ENCODE data around the gene AMZ1. TPM values are rescaled to one million over a fixed set of nuclear protein-coding genes. Genes with fewer than 3 reads are reported as not detected.
A peak's percentile ranks its signal among the peaks of the same experiment; 100 is the strongest.

Gene AMZ1
- total and polyA plus RNA-seq, 10 of the 15 experiments (the other 5 are each of a cell fraction or from before 2014, with no cell fraction given) = 0.02 to 2.0 (median 0.69) TPM

DNA sequence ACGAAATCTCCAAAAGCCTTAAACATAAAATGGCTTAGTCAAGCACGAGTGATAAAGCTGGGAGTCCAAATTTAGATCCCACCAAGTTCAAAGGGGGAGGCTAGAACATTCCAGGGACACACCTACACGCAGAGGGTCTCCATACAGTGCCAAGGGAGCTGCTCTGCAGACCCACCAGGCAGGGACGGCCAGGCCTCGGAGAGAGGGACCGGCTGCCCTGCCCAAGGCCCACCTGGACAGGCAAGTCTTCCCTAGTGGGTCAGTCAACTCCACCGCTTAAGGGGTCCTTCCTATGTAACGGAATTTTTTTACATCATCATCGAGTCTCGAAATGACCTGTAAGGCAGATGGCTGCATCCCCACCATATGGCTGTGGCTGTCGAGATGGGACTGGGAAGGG lies 28.5 kb downstream of the AMZ1 start:
- ChIA-PET CTCF (interaction anchor here (1.0 to 2.2 kb wide), 3 partner anchors 39 to 45 kb away, joined by 3 to 10 read pairs (median 4); no protein-coding TSS in a partner anchor), SMC1A (ENCODE audit: uncharacterized antibody, unreplicated experiment) (interaction anchor here (0.9 to 11.6 kb wide), 6 partner anchors 9 to 49 kb away, joined by 3 to 113 read pairs (median 3); no protein-coding TSS in a partner anchor), POLR2A (interaction anchor here (0.7 to 1.3 kb wide), 4 partner anchors 18 to 69 kb away, joined by 3 to 5 read pairs (median 3); no protein-coding TSS in a partner anchor), RAD21 (ENCODE audit: unreplicated experiment) (interaction anchor here (1.1 to 1.5 kb wide), 3 partner anchors 44 to 103 kb away, joined by 4 to 5 read pairs (median 5); no protein-coding TSS in a partner anchor)
- H3K4me1 ChIP-seq (ENCODE audit: control insufficient read depth, insufficient read depth, low read length) = peaks cover 34% of the 10 kb centered on the region
- H3K79me2 ChIP-seq (ENCODE audit: control insufficient read depth, insufficient read depth, low read length) = no peaks in the 10 kb centered on the region
- H3K27ac ChIP-seq (ENCODE audit: control insufficient read depth, insufficient read depth) = peak overlapping the region; percentile 43; the same call in 1 of the 2 replicates
- no peak overlapping the region for H2AFZ ChIP-seq (ENCODE audit: control insufficient read depth, low read depth, low read length)
- ATAC-seq = no peak
- BruUV-seq (replicated peaks) = no TSS peak
- intact Hi-C loops (cut with micrococcal nuclease; ENCODE audit: unreplicated experiment) (no loop called here), in situ Hi-C loops (cut with MboI) (no loop called here)
- H3K36me3 ChIP-seq (ENCODE audit: control insufficient read depth in 2 of 2, insufficient read depth in 2 of 2, low read length in 1 of 2) = peaks cover 0 to 2% of the 10 kb centered on the region in 2 experiments; a peak in 1 of 4 replicates
- no peaks in the 10 kb centered on the region for H4K20me1 ChIP-seq (ENCODE audit: control insufficient read depth, insufficient read depth)
- H3K4me2 ChIP-seq (ENCODE audit: control insufficient read depth, insufficient read depth) = peak overlapping the region; percentile 60; the same call in 1 of the 2 replicates
- no peaks in the 10 kb centered on the region for H3K27me3 ChIP-seq (replicated peaks in 1 of 2; ENCODE audit: control insufficient read depth in 2 of 2, insufficient read depth in 2 of 2, low read length in 1 of 2)
- peak overlapping the region; percentile 23; the same call in 1 of the 2 replicates for H3K9ac ChIP-seq (ENCODE audit: control insufficient read depth, insufficient read depth, low read length)
- 99% methylated on average over 11 of the region's 11 CpGs for WGBS (ENCODE audit: insufficient coverage, insufficient replicate concordance, low lambda C conversion rate, missing lambda C conversion rate)
- no peak for FAIRE-seq
- DNase-seq (ENCODE audit: low read depth, low spot score) = no peak
- no peaks in the 10 kb centered on the region; the same call in 2 of the 3 replicates for H3K9me3 ChIP-seq (replicated peaks; ENCODE audit: control insufficient read depth, insufficient read depth, low read length)
- no peak overlapping the region for H3K4me3 ChIP-seq
- TF ChIP-seq ZSCAN29 (IDR thresholded peaks at IDR 0.05) (no peak), FOXM1 (IDR thresholded peaks at IDR 0.05; ENCODE audit: low read depth, low read length) (no peak), NBN (IDR thresholded peaks at IDR 0.05) (no peak), RFX5 (IDR thresholded peaks at IDR 0.05; ENCODE audit: low read depth, low read length) (no peak), HDGF (IDR thresholded peaks at IDR 0.05) (no peak), TARDBP (IDR thresholded peaks at IDR 0.05; ENCODE audit: borderline replicate concordance) (no peak), CREB1 (IDR thresholded peaks at IDR 0.05; ENCODE audit: low read depth) (no peak), POU2F2 (IDR thresholded peaks at IDR 0.05; ENCODE audit: borderline replicate concordance, low read depth, low read length) (no peak), CHD4 (IDR thresholded peaks at IDR 0.05) (no peak), STAT3 (IDR thresholded peaks at IDR 0.05; ENCODE audit: low read depth, low read length) (no peak)
- TF ChIP-seq, protein P1, sequence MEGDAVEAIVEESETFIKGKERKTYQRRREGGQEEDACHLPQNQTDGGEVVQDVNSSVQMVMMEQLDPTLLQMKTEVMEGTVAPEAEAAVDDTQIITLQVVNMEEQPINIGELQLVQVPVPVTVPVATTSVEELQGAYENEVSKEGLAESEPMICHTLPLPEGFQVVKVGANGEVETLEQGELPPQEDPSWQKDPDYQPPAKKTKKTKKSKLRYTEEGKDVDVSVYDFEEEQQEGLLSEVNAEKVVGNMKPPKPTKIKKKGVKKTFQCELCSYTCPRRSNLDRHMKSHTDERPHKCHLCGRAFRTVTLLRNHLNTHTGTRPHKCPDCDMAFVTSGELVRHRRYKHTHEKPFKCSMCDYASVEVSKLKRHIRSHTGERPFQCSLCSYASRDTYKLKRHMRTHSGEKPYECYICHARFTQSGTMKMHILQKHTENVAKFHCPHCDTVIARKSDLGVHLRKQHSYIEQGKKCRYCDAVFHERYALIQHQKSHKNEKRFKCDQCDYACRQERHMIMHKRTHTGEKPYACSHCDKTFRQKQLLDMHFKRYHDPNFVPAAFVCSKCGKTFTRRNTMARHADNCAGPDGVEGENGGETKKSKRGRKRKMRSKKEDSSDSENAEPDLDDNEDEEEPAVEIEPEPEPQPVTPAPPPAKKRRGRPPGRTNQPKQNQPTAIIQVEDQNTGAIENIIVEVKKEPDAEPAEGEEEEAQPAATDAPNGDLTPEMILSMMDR (IDR thresholded peaks at IDR 0.05 in 2 of 3, conservative IDR thresholded peaks at IDR 0.05 in 1 of 3; ENCODE audit: control insufficient read depth in 2 of 3, extremely low read depth in 1 of 3, insufficient read depth in 1 of 3, low read depth in 3 of 3, low read length in 3 of 3) = no peak
- TF ChIP-seq, protein P2, sequence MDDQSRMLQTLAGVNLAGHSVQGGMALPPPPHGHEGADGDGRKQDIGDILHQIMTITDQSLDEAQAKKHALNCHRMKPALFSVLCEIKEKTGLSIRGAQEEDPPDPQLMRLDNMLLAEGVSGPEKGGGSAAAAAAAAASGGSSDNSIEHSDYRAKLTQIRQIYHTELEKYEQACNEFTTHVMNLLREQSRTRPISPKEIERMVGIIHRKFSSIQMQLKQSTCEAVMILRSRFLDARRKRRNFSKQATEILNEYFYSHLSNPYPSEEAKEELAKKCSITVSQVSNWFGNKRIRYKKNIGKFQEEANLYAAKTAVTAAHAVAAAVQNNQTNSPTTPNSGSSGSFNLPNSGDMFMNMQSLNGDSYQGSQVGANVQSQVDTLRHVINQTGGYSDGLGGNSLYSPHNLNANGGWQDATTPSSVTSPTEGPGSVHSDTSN (IDR thresholded peaks at IDR 0.05; ENCODE audit: insufficient replicate concordance, low read depth, low read length) = no peak
- TF ChIP-seq, protein P3, sequence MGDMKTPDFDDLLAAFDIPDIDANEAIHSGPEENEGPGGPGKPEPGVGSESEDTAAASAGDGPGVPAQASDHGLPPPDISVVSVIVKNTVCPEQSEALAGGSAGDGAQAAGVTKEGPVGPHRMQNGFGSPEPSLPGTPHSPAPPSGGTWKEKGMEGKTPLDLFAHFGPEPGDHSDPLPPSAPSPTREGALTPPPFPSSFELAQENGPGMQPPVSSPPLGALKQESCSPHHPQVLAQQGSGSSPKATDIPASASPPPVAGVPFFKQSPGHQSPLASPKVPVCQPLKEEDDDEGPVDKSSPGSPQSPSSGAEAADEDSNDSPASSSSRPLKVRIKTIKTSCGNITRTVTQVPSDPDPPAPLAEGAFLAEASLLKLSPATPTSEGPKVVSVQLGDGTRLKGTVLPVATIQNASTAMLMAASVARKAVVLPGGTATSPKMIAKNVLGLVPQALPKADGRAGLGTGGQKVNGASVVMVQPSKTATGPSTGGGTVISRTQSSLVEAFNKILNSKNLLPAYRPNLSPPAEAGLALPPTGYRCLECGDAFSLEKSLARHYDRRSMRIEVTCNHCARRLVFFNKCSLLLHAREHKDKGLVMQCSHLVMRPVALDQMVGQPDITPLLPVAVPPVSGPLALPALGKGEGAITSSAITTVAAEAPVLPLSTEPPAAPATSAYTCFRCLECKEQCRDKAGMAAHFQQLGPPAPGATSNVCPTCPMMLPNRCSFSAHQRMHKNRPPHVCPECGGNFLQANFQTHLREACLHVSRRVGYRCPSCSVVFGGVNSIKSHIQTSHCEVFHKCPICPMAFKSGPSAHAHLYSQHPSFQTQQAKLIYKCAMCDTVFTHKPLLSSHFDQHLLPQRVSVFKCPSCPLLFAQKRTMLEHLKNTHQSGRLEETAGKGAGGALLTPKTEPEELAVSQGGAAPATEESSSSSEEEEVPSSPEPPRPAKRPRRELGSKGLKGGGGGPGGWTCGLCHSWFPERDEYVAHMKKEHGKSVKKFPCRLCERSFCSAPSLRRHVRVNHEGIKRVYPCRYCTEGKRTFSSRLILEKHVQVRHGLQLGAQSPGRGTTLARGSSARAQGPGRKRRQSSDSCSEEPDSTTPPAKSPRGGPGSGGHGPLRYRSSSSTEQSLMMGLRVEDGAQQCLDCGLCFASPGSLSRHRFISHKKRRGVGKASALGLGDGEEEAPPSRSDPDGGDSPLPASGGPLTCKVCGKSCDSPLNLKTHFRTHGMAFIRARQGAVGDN (IDR thresholded peaks at IDR 0.05) = no peak
- TF ChIP-seq, protein P4, sequence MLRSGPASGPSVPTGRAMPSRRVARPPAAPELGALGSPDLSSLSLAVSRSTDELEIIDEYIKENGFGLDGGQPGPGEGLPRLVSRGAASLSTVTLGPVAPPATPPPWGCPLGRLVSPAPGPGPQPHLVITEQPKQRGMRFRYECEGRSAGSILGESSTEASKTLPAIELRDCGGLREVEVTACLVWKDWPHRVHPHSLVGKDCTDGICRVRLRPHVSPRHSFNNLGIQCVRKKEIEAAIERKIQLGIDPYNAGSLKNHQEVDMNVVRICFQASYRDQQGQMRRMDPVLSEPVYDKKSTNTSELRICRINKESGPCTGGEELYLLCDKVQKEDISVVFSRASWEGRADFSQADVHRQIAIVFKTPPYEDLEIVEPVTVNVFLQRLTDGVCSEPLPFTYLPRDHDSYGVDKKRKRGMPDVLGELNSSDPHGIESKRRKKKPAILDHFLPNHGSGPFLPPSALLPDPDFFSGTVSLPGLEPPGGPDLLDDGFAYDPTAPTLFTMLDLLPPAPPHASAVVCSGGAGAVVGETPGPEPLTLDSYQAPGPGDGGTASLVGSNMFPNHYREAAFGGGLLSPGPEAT (IDR thresholded peaks at IDR 0.05; ENCODE audit: low read depth) = no peak

Measured in GM12878 (cell line).